Loucy (cell line): ENCODE measurements around the gene SHROOM3.

ENCODE experiments used
- H2AFZ ChIP-seq: fragments of 200-600 bp; sonication (generic); 2 replicates; pipeline ENCODE4 v1.6.0; 2016; ENCODE audit warnings: antibody characterized with exemption, mild to moderate bottlenecking, low read length, moderate library complexity
- H3F3A ChIP-seq: fragments of 200-600 bp; 2 replicates; pipeline ENCODE4 v1.6.0; 2016; ENCODE audit warnings: antibody characterized with exemption, low read depth, mild to moderate bottlenecking
- H3K27me3 ChIP-seq: fragments of 200-600 bp; sonication (generic); 2 replicates; pipeline ENCODE4 v1.6.1; 2014; ENCODE audit warnings: low read length, mild to moderate bottlenecking; ENCODE audit not compliant: insufficient read depth, poor library complexity, severe bottlenecking
- H3K36me3 ChIP-seq: fragments of 200-600 bp; sonication (generic); 2 replicates; pipeline ENCODE4 v1.6.1; 2016; ENCODE audit warnings: low read length; ENCODE audit not compliant: insufficient read depth
- H3K4me1 ChIP-seq: fragments of 200-600 bp; sonication (generic); 2 replicates; pipeline ENCODE4 v1.5.1; 2014; ENCODE audit warnings: low read length, mild to moderate bottlenecking; ENCODE audit not compliant: insufficient read depth, poor library complexity, severe bottlenecking
- H3K4me2 ChIP-seq: fragments of 200-600 bp; sonication (generic); 2 replicates; pipeline ENCODE4 v1.6.0; 2014; ENCODE audit warnings: antibody characterized with exemption, low read length, low read depth, mild to moderate bottlenecking; ENCODE audit not compliant: poor library complexity, severe bottlenecking
- H3K4me3 ChIP-seq: fragments of 200-600 bp; sonication (generic); 2 replicates; pipeline ENCODE4 v1.5.1; 2014; ENCODE audit warnings: low read length, mild to moderate bottlenecking, mixed read lengths; ENCODE audit not compliant: poor library complexity, severe bottlenecking
- H3K79me2 ChIP-seq: fragments of 200-600 bp; sonication (generic); 2 replicates; pipeline ENCODE4 v1.6.1; 2014; ENCODE audit warnings: low read length; ENCODE audit not compliant: insufficient read depth
- H3K9ac ChIP-seq: fragments of 200-600 bp; sonication (generic); 2 replicates; pipeline ENCODE4 v1.6.0; 2014; ENCODE audit warnings: mild to moderate bottlenecking, low read depth, low read length, moderate library complexity; ENCODE audit not compliant: poor library complexity, severe bottlenecking
- H3K9me2 ChIP-seq: fragments of 200-600 bp; sonication (generic); replicated peaks from 2 replicates; pipeline ENCODE4 v1.6.1; 2016; ENCODE audit warnings: low read depth, low read length, mixed read lengths
- H3K9me3 ChIP-seq: fragments of 200-600 bp; sonication (generic); 2 replicates; pipeline ENCODE4 v1.6.1; 2014; ENCODE audit warnings: mild to moderate bottlenecking, antibody characterized with exemption, low read length, low read depth; ENCODE audit not compliant: insufficient read depth
- H4K20me1 ChIP-seq: fragments of 200-600 bp; sonication (generic); 2 replicates; pipeline ENCODE4 v1.6.0; 2014; ENCODE audit warnings: antibody characterized with exemption, low read length, mild to moderate bottlenecking; ENCODE audit not compliant: insufficient read depth, poor library complexity, severe bottlenecking
- EZH2phosphoT487 ChIP-seq: fragments of 200-600 bp; IDR thresholded peaks from 2 replicates; pipeline ENCODE4 v1.6.1; 2018; ENCODE audit warnings: antibody characterized with exemption, mild to moderate bottlenecking, moderate library complexity, borderline replicate concordance
- TF ChIP-seq, protein P1 (sequence below): fragments of 200-600 bp; sonication (generic); conservative IDR thresholded peaks from 2 replicates; pipeline ENCODE4 v1.5.1; 2014; ENCODE audit warnings: mild to moderate bottlenecking, antibody characterized with exemption, low read length

Gene SHROOM3

DNA sequence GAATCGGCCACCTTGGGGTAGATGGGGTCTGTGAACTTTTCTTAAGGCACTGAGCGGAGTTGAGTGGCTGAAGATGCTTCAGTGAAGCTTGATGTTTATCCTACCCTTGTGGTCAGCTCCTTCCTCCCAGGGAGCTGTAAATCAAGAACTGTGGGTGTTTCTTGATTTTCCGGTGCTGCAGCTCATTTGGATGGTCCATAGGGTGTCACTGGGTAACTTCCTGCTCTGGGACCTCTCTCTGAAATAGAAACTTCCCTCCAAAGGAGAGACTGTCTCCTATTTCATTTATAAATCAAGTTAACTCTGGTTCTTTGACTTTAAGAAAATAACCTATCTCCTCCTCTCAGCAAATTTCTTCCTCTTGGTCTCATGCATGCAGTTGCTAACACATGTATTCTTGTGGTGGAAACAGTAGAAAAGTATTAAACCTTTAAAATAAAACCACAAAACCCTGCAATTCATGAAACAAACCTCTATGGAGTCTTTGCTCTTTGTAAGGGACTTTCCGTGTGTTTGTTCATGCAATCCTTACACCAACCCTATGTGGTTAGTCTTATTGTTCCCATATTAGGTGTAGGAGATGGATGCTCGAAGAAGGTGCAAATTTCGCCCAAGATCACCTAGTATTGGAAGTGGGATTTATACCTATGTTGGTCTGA, 110.3 kb downstream of the SHROOM3 start:
- peaks cover 37% of the 10 kb centered on the region for H3K4me1 ChIP-seq
- TF ChIP-seq, protein P1, sequence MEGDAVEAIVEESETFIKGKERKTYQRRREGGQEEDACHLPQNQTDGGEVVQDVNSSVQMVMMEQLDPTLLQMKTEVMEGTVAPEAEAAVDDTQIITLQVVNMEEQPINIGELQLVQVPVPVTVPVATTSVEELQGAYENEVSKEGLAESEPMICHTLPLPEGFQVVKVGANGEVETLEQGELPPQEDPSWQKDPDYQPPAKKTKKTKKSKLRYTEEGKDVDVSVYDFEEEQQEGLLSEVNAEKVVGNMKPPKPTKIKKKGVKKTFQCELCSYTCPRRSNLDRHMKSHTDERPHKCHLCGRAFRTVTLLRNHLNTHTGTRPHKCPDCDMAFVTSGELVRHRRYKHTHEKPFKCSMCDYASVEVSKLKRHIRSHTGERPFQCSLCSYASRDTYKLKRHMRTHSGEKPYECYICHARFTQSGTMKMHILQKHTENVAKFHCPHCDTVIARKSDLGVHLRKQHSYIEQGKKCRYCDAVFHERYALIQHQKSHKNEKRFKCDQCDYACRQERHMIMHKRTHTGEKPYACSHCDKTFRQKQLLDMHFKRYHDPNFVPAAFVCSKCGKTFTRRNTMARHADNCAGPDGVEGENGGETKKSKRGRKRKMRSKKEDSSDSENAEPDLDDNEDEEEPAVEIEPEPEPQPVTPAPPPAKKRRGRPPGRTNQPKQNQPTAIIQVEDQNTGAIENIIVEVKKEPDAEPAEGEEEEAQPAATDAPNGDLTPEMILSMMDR: no peak
- TF ChIP-seq EZH2phosphoT487: no peak
- H3K9me3 ChIP-seq: no peaks in the 10 kb centered on the region
- no peaks in the 10 kb centered on the region for H3K9me2 ChIP-seq
- peaks cover 4% of the 10 kb centered on the region; the same call in 1 of the 2 replicates for H3F3A ChIP-seq
- H3K4me2 ChIP-seq: peak overlapping the region; percentile 66
- peak overlapping the region; percentile 0 for H3K9ac ChIP-seq
- no peaks in the 10 kb centered on the region for H3K79me2 ChIP-seq
- H4K20me1 ChIP-seq: no peaks in the 10 kb centered on the region
- H3K4me3 ChIP-seq: peak overlapping the region; percentile 58
- H2AFZ ChIP-seq: peak overlapping the region; percentile 25; the same call in 1 of the 2 replicates
- no peaks in the 10 kb centered on the region for H3K27me3 ChIP-seq
- H3K36me3 ChIP-seq: no peaks in the 10 kb centered on the region

DNA sequence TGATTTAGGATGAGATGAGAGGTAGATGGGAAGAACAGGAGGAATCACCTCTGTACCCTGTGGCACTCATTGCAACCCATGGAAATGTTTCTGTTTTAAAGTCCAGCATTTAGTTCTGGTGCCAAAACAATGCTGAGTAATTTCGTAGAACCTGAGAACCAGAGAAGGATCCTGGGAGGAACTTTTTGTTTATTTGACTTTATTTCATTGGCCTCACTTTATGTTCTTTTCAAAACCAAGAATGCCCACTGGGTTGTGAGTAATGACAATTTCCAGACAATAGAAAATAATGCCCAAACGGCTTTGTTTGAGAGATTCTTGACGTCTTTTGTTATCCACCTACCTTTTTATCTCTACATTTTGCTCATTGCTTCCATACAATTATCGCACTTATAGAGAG, 111.3 kb downstream of the SHROOM3 start:
- no peak overlapping the region for H3K4me3 ChIP-seq
- peaks cover 37% of the 10 kb centered on the region for H3K4me1 ChIP-seq
- H3K9me2 ChIP-seq: no peaks in the 10 kb centered on the region
- peak overlapping the region; percentile 66 for H3K4me2 ChIP-seq
- no peak for TF ChIP-seq EZH2phosphoT487
- TF ChIP-seq, protein P1: no peak
- no peaks in the 10 kb centered on the region for H4K20me1 ChIP-seq
- no peaks in the 10 kb centered on the region for H3K36me3 ChIP-seq
- no peak overlapping the region for H3K9ac ChIP-seq
- no peaks in the 10 kb centered on the region for H3K9me3 ChIP-seq
- no peak overlapping the region for H2AFZ ChIP-seq
- no peaks in the 10 kb centered on the region for H3K79me2 ChIP-seq
- 0 out of 2 replicates have a peak, but pooled peaks cover 4% of the 10 kb centered on the region for H3F3A ChIP-seq
- H3K27me3 ChIP-seq: no peaks in the 10 kb centered on the region

DNA sequence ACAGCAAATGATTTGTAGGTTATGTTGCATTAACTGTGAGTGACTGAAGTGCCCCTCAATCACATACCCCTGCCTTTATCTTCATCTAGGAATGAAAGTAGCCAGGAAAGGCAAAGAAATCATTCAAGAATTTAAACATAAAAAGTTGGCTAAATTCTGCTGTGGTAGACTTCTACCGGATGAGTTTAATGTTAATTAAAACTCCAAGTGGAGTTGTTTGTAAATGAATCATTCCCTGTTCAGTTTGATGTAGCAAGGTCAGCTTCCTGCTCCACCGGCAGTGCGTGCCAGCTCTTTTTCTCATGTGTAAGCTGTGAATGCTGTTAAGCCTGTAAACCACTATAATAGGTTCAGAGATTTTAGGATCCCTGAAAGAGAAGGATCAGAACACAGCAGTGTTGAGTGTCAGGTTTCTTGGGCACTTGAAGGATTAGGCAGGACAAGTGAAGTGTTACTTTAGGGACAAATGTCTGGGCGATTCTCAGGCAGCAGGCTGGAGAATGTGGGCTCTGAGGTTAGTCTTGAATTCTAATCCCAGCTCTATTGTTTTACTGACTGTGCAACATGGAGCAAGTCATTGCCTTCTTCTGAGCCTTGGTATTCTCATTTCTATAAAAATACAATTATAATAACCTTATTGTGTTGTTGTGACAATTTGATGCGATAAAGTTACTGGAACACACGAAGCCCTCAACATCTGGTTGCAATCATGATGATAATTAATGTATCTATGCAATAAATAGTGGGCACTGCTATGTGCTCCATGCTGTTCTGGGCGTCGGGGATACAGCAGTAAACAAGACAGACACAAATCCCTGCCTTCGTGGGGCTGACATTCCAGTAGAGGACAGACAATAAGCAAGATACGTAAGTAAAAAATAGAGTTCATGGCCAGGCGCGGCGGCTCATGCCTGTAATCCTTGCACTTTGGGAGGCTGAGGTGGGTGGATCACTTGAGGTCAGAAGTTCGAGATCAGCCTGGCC, 112.0 kb downstream of the SHROOM3 start:
- Histone ChIP-seq H3K9me2 (no peaks in the 10 kb centered on the region), H3F3A (0 out of 2 replicates have a peak, but pooled peaks cover 4% of the 10 kb centered on the region), H3K4me3 (no peak overlapping the region), H3K79me2 (no peaks in the 10 kb centered on the region), H3K27me3 (no peaks in the 10 kb centered on the region), H3K9ac (no peak overlapping the region), H3K4me1 (peaks cover 37% of the 10 kb centered on the region), H3K9me3 (no peaks in the 10 kb centered on the region), H4K20me1 (no peaks in the 10 kb centered on the region), H2AFZ (no peak overlapping the region), H3K4me2 (no peak overlapping the region), H3K36me3 (no peaks in the 10 kb centered on the region)
- TF ChIP-seq EZH2phosphoT487: no peak
- TF ChIP-seq, protein P1: no peak
